Endothelial cell of umbilical vein (primary cell): ENCODE data around the gene DMAP1.

Experiments used
- CTCF ChIP-seq, 2 donors: IDR thresholded peaks; 1 replicate in 1 of 2; 2 replicates in 1 of 2; pipeline ENCODE4 v1.5.1; 2011; ENCODE audit warnings: low read length in 2 of 2, mild to moderate bottlenecking in 2 of 2, moderate library complexity in 2 of 2, control low read depth in 1 of 2, inconsistent platforms in 1 of 2, low read depth in 1 of 2; ENCODE audit not compliant: insufficient read depth in 1 of 2; ENCODE audit errors: extremely low read depth in 1 of 2
- EZH2 ChIP-seq: IDR thresholded peaks from 2 replicates; pipeline ENCODE4 v1.6.1; 2012; ENCODE audit warnings: borderline replicate concordance, low read depth, mild to moderate bottlenecking, moderate library complexity, low read length, inconsistent platforms; ENCODE audit not compliant: severe bottlenecking
- POLR2A ChIP-seq: IDR thresholded peaks from 2 replicates; pipeline ENCODE4 v1.6.1; 2012; ENCODE audit warnings: low read depth, mild to moderate bottlenecking, control low read depth, low read length

- no peak for TF ChIP-seq EZH2
- TF ChIP-seq CTCF (IDR thresholded peaks at IDR 0.05; ENCODE audit: extremely low read depth in 1 of 2, insufficient read depth in 1 of 2, low read depth in 1 of 2, low read length in 2 of 2), result no peak
- TF ChIP-seq POLR2A, result no peak
Measured at GRCh38 chr1:44265656-44266358, 52.5 kb downstream of the DMAP1 start.
